Retina (tissue), 1 donor: ENCODE data around the gene GAB2.

Experiments used
- DNase-seq: peaks from one replicate; pipeline ENCODE4 v3.0.0-alpha.2; 2016

The GAB2 gene

DNA sequence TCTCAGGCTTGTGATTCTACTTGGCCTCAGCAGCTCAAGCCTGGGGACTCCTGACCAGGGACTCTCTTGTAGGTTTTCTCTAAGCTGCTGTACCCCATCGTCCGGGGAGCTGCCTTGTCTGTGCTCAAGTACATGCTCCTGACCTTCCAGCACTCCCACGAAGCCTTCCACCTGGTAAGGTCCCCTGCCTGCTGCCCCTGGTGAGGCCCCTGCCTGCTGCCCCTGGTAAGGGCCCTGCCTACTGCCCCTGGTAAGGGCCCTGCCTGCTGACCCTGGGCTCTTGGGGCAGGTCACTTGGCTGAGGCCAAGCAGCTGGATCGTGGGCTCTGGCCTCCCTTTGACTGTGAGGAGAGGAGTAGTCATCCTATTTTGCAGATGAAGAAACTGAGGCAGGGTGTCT is 217.6 kb downstream of the GAB2 start:
- no peak for DNase-seq

GRCh38 chr11:78199653-78200015 is 218.0 kb downstream of the GAB2 start:
- DNase-seq = no peak

GRCh38 chr11:78199015-78199652 is 218.5 kb downstream of the GAB2 start:
- no peak for DNase-seq

DNA sequence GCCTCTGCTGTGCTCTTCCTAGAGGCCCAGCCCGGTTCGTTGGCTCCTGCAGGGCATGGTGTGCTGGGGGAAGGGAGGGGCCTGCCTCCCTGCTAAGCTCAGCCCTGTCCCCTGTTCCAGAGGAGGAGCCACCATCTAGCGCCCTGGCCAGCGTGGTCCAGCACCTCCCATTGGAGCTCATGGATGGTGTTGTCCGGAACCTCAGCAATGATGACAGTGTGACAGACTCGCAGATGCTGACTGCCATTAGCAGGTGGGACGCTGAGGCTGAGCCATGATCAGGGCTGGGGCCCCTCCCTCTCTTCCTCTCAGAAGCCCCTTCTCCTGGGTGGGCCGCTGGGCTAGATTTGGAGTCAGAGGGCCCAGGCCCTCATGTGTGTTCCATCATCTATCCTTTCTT is 219.8 kb downstream of the GAB2 start:
- DNase-seq = no peak

GRCh38 chr11:78196661-78197091 is 220.9 kb downstream of the GAB2 start:
- DNase-seq = peak; percentile 30

GRCh38 chr11:78195917-78196560 is 221.6 kb downstream of the GAB2 start:
- peak; percentile 46 for DNase-seq

GRCh38 chr11:78194490-78194889 is 223.1 kb downstream of the GAB2 start:
- no peak for DNase-seq

GRCh38 chr11:78193806-78194205 is 223.8 kb downstream of the GAB2 start:
- no peak for DNase-seq

DNA sequence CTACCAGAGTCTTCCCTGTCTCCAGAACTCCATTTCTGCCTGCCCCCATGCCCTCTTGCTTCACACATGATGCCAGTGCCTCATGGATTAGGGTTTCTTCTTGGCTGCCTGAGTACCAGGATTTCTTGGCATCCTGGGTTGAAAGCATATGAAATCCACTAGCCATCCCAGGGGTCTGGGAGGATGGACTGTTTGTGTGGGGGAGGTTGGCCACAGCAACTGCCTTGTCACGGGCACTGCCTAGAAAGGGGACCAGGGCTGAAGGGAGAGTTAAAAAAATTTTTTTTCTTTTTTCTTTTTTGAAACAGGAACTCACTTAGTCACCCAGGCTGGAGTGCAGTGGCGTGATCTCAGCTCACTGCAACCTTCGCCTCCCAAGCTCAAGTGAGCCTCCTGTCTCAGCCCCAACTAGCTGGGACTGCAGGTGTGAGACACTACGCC is 224.7 kb downstream of the GAB2 start:
- DNase-seq = no peak

DNA sequence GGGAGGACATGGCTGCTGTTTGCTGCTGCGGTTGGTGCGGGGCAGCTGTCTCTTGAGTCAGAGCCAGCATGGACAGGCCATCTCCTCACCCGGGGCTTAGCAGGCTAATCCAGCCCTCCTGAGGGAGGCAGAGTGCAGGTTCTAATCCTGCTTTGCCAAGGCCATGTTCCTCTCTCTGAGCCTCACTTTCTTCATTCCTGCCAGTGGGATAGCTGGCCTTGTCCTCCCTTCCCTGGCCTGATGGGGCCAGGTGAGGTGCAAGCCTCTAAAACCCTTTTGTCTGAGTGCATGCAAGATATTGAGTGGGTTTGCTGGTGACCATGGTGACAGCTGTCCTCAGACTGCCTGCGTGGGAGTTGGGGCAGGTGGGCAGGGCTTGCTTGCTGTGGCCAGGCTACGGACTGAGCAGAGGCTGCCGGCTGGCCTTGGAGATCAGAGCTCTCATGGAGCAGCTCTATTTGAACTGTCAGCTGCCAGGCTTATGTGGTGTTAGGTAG is 225.3 kb downstream of the GAB2 start:
- no peak for DNase-seq

GRCh38 chr11:78190871-78191538 is 226.6 kb downstream of the GAB2 start:
- no peak for DNase-seq

GRCh38 chr11:78190374-78190773 is 227.2 kb downstream of the GAB2 start:
- DNase-seq = no peak

- DNase-seq = no peak
These were observed 227.8 kb downstream of the GAB2 start for GRCh38 chr11:78189851-78190250.

GRCh38 chr11:78189174-78189724 is 228.4 kb downstream of the GAB2 start:
- DNase-seq = no peak

GRCh38 chr11:78188286-78189173 is 229.1 kb downstream of the GAB2 start, which contains the start of the genes KCTD21 and USP35:
TSS of gene KCTD21 (minus strand) at chr11:78188626. CDS start at chr11:78174554, 14,072 bp downstream.
TSS of gene USP35 (plus strand) at chr11:78188919. CDS start at chr11:78196246, 7,327 bp downstream.
- DNase-seq = peak; percentile 97

GRCh38 chr11:78187366-78188285 is 230.0 kb downstream of the GAB2 start:
- no peak for DNase-seq

DNA sequence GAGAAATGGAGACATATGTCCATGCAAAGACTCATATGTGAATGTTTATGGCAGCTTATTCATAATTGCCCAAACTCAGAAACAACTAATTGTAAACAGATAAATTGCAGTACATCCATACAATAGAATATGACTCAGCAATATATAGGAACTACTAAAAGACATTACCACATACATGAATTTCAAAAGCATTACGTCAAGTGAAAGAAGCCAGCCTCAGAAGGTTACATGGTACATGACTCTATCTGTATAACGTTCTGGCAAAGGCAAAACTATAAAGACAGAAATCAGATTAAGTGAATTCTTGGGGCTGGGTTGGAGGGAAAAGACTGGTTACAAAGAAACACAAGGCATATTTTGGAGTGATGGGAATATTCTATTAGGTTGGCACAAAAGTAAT is 236.4 kb downstream of the GAB2 start:
- no peak for DNase-seq

DNA sequence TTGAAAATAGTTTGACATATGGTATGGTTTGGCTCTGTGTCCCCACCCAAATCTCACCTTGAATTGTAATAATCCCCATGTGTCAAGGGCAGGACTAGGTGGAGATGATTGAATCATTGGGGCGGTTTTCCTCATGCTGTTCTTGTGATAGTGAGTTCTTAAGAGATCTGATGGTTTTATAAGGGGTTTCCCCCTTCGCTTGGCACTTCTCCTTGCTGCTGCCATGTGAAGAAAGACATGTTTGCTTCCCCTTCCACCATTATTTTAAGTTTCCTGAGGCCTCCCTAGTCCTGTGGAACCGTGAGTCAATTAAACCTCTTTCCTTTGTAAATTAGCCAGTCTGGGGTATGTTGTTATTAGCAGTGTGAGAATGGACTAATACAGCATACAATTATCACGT is 236.9 kb downstream of the GAB2 start:
- DNase-seq = no peak

DNA sequence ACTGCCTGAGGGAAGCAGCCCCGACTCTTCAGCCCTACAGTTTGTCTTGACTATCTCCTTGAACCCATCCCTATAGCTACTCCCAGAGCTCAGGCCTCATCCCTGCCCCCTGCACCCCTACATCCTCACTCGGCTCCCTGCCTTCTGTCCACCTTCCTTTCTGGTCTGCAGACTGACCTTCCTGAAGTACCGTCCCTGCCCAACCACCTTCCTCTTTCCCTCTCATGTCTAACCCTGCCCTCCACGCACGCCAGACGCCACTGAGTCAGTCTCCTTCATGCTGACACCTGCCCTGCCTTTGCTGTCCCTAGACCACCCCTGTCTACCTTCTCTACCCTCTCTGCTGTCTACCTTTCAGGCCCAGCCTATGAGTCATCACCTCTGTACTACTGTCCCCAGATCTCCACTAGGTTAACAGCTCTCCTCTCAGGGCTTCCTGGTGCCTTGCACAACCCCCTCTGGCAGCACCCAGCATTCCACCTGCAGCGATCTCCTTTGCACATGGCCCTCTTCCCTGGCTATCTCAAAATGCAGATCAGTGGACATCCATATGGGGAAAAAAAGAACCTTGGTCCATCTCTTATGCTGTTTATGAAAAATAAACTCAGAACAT is 238.1 kb downstream of the GAB2 start:
- DNase-seq = no peak

DNA sequence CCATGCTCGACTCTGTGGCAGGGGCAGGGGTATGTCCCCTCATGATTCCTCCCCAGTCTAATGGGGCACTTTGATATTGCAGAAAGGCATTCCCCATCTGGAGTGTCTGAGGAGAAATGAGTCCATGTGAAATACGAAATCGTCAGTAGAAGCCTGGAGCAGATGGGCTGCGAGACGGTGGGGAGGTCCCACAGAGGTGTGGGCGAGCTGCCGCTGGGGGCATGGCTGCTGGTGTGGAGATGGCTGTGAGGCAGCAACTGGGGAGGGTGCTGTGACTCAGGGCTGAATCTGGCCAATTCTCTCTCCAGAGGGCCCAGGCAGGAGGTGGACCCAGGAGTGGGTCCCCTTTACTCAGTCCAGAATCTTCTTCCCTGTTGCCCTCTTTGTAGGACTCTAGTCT is 240.4 kb downstream of the GAB2 start:
- DNase-seq = no peak

DNA sequence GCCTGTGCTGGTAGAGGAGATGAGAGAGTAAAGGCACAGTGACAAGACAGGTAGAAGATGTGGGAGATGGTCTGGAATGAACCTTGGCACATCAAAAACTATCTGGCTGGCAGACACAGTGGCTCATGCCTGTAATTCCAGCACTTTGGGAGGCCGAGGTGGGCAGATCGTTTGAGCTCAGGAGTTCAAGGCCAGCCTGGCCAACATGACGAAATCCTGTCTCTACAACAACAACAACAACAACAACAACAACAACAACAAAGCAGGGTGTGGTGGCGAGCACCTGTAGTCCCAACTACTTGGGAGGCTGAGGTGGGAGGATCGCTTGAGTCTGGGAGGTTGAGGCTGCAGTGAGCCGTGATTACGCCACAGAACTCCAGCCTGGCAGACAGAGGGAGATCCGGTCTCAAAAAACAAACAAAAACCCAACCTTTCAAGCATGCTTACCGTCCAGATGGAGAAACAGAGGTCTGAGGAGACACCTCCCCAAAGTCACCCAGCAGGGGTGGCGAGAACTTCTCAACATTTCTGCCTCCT is 240.9 kb downstream of the GAB2 start:
- no peak for DNase-seq
